A549 treated with CORT108297 at 1 μM for 4 hours (cell line): ENCODE measurements around the gene STK16. TPM values are rescaled to one million over a fixed set of nuclear protein-coding genes. Genes with fewer than 3 reads are reported as not detected.

ENCODE experiments used
- total RNA-seq: library from RNA; stranded (reverse); fragments of 200-300 nt; extraction: Qiagen RNA extraction; gene quantifications from 5 replicates; pipeline ENCODE4 v1.2.3, GENCODE V29; 2022

Gene STK16
- 28.6 to 30.9 TPM (median 30.0 TPM) in 5 replicates for total RNA-seq

DNA sequence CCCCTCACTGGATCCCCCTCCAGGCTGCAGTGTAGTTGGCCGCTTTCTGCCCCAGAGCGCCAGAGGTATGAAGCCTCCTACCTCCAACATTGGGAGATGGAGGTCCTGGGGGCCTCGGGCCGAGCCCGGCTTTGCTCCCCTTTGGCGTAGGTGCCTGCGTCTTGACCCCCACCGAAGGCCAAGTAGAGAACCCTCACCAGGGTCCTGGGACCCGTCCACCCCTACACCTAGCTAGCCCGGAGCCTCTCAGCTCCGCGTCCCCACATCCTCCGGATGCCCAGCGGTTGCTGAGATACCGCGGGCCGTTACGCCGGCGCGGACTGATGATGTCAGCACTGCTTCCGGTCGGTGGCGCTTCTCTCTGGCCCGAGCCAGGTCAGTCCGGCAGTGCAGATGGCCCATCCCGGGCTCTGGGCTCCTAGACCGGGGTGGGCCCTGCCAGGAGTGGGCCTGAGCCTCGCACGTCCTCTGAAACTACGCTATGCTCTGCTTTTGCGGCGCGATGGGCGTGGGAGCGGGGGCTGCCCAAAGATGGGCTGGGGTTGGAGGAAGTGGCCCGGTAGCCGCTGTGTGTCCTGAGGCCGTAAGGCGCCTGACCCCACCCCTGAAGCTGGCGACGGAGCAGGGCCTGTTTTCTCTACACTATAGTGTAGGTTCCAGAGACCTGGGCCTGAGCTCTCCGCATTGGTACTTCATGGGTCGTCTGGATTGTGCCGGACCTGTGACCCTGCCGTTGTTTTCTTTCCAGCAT is at the start of gene STK16, which contains the start of gene GLB1L:
Gene STK16, plus strand, starts transcription at position 332 of the 751 bp plus-strand sequence. CDS start 521 bp downstream, outside the sequence.
Gene GLB1L, minus strand, starts transcription at position 297 of the 751 bp plus-strand sequence. CDS start 1,871 bp downstream, outside the sequence.

GRCh38 chr2:219206328-219207133 is 38.7 kb upstream of the STK16 start, which contains the start of gene ZFAND2B:
Gene ZFAND2B, plus strand, starts transcription at chr2:219206782. Its CDS starts 206 bp downstream, at chr2:219206988.

GRCh38 chr2:219218732-219219701 is 26.3 kb upstream of the STK16 start, which contains the start of gene ABCB6:
Gene ABCB6, minus strand, starts transcription at chr2:219218958. Its CDS starts 285 bp downstream, at chr2:219218673.

DNA sequence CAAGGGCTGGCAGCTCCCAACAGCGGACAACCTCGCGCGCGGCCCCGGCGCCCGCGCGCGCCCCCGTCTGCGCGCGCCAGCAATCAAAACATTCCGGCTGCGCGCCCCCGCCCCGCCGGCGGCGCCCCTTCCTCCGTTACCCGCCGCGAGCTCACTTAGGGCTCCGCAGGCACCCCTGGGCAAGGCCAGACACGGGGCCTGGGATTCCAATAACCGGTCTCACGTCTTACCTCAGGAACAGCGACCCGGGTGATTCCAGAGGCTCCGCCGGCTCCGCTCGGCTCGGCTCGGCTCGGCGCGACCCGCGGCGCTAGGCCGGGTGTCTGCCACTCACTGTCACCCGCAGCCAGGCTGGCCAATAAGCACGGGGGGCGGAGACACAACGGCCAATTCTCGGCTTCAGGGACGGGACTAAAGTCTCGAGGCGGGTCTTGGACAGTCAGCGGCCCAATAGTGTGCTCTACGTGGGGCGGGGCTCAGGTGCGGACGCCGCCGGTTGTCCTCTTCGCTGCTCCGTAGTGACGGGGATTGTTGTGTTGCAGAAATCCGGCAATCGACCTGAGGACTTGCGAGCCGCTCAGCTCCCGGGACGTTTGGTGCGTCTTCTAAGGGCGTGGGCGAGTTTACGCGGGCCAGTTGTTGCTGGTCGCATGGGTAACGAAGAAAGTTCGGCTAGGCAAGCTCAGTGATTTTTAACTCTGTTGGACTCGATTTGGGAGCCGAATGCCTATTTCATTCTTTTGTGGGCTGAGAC is 15.8 kb upstream of the STK16 start, which contains the start of the genes ANKZF1 and ATG9A:
Gene ANKZF1, plus strand, starts transcription at position 502 of the 754 bp plus-strand sequence. CDS start 452 bp downstream, outside the sequence.
Gene ATG9A, minus strand, starts transcription at position 332 of the 754 bp plus-strand sequence. CDS start 1,612 bp downstream, outside the sequence.

GRCh38 chr2:219252900-219253752 is 7.8 kb downstream of the STK16 start, which contains the start of gene TUBA4B:
Gene TUBA4B, plus strand, starts transcription at chr2:219253243. Its CDS starts 165 bp downstream, at chr2:219253408.

DNA sequence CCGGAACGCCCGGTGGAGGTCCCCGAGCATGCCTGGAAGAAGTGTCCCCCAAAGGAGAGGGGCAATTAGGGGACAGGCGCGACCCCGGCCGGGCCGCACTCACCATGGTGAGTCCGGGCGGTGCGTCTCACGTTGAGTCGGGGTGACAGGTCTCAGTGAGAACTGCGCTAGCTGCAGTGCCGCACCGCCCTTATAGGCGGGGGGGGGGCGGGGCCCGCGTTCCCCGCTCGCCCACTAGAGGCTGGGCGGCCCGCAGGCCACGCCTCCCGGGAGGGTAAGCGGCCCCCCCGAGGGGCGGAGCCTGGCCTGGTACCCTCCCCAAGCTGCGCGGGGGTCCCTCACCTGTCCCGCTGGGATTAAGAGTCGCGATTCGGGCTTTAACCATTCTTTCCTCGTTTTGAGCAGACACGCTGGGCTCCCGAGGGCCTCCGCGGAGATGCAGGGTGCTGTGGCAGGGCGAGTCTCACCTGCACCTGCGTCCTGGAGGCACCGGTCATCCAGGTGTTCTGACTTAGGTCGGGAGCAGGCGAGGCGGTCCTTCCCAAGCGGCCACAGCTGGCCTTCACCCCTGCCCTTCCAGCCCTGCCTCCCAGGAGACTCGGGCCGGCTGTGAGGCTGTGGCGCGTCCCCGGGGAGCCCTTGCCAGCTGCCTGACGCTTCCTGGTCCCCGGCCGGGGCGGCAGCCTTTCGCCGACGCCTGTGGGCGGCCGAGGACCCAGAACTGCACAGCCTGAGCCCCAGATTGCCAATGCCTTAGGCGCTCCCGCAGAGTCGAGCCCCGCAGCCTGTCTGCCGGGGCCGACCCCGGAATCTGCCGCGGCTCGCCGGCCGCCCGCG is 8.7 kb downstream of the STK16 start, which contains the start of gene TUBA4A:
Gene TUBA4A, minus strand, starts transcription at position 166 of the 837 bp plus-strand sequence. Its CDS starts 60 bp downstream, at position 106.

GRCh38 chr2:219279151-219279915 is 34.1 kb downstream of the STK16 start, which contains the start of gene DNAJB2:
Gene DNAJB2, plus strand, starts transcription at chr2:219279366. Its CDS starts 468 bp downstream, at chr2:219279834.

Other genes with a start within 250 kb of the STK16 start
- gene CFAP65, start 204.0 kb upstream of the STK16 start, total RNA-seq: 0.15 to 0.24 TPM (median 0.20 TPM) in 5 replicates
- 0.13 to 0.25 TPM (median 0.21 TPM) in 4 of 5 replicates, not detected in the other for gene IHH, start 184.6 kb upstream of the STK16 start, total RNA-seq
- 13.7 to 15.4 TPM (median 14.9 TPM) in 5 replicates for gene NHEJ1, start 84.7 kb upstream of the STK16 start, total RNA-seq
- gene SLC23A3, start 75.5 kb upstream of the STK16 start, total RNA-seq: 0.47 to 1.0 TPM (median 0.72 TPM) in 5 replicates
- 40.2 to 52.2 TPM (median 49.6 TPM) in 5 replicates for gene CNPPD1, start 68.6 kb upstream of the STK16 start, total RNA-seq
- gene RETREG2, start 67.2 kb upstream of the STK16 start, total RNA-seq: 63.1 to 89.7 TPM (median 87.7 TPM) in 5 replicates
- 16.4 to 23.8 TPM (median 22.1 TPM) in 5 replicates for gene ZFAND2B, start 38.7 kb upstream of the STK16 start, total RNA-seq
- gene ABCB6, start 26.5 kb upstream of the STK16 start, total RNA-seq: 23.5 to 36.0 TPM (median 33.7 TPM) in 5 replicates
- 44.9 to 51.0 TPM (median 49.9 TPM) in 5 replicates for gene ATG9A, start 15.8 kb upstream of the STK16 start, total RNA-seq
- gene ANKZF1, start 15.7 kb upstream of the STK16 start, total RNA-seq: 14.4 to 23.5 TPM (median 20.3 TPM) in 5 replicates
- gene GLB1L, start within 50 bp of the STK16 start, total RNA-seq: 5.1 to 7.2 TPM (median 7.0 TPM) in 5 replicates
- 0.30 to 0.56 TPM (median 0.37 TPM) in 5 replicates for gene TUBA4B, start 7.8 kb downstream of the STK16 start, total RNA-seq
- gene TUBA4A, start 8.4 kb downstream of the STK16 start, total RNA-seq: 338 to 483 TPM (median 379 TPM) in 5 replicates
- 37.4 to 57.4 TPM (median 53.6 TPM) in 5 replicates for gene DNAJB2, start 33.9 kb downstream of the STK16 start, total RNA-seq
- 1.1 to 1.9 TPM (median 1.6 TPM) in 5 replicates for gene PTPRN, start 63.9 kb downstream of the STK16 start, total RNA-seq
- not detected in 5 replicates for gene RESP18, start 87.3 kb downstream of the STK16 start, total RNA-seq
- gene DNPEP, start 142.4 kb downstream of the STK16 start, total RNA-seq: 47.8 to 67.2 TPM (median 61.9 TPM) in 5 replicates
- gene DES, start 172.9 kb downstream of the STK16 start, total RNA-seq: 0.05 to 0.20 TPM (median 0.08 TPM) in 4 of 5 replicates, not detected in the other
- 4.3 to 9.5 TPM (median 7.0 TPM) in 5 replicates for gene SPEG, start 189.4 kb downstream of the STK16 start, total RNA-seq